LHCN-M2 (cell line): Measurements from ENCODE around the gene MRPL38. TPM values are rescaled to one million over a fixed set of nuclear protein-coding genes. Genes with fewer than 3 reads are reported as not detected.
"Not testable (repeated sequence)": the region's sequence is repeated elsewhere in the genome, so short reads cannot be mapped to it uniquely, and the experiment has no call there.

ENCODE experiments used
- DNase-seq: peaks from one replicate; pipeline ENCODE4 v3.0.0-alpha.2; 2012; ENCODE audit warnings: low read depth
- total RNA-seq: library from RNA; depleted of rRNA; stranded (reverse); fragments of >200 nt; gene quantifications from 2 replicates; pipeline ENCODE4 v1.2.3, GENCODE V29; 2014

The MRPL38 gene
- total RNA-seq, 1 experiment from 2014 or later = 37.1 TPM

- DNase-seq = no peak
Measured at GRCh38 chr17:75897160-75898019, 7.3 kb downstream of the MRPL38 start.

DNA sequence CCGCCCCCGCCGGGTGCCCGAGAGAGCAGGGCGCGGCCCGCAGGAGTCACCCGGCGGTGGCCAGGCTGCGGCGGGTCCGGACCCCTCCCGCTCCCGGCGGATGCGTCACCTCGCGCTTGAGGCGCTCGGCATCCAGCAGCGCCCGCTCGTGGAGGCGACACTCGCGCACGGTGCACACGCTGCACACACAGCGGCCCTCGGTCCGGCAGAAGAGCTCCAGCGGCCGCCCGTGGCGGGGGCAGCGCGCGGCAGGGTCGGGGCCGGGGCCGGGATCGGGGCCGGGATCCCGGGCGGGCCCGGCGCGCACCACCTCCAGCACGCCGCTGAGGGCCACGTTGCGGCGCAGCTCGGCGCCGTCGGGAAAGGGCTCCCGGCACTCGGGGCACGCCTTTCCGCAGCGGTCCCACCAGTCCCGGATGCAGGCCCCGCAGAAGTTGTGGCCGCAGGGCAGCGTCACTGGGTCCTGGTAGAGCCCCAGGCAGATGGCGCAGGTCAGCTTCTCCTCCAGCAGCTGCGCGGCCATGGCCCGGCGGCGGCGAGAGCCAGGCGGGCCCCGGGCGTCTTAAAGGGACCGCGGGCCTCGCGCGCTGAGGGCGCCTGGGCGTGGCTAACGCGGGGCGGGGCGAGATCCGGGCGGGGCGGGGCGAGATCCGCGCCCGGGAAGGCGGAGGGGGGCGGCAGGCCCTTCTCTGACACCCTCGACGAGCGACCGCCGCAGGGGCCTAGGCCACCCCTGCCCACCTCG is 8.1 kb downstream of the MRPL38 start, which contains the start of gene TRIM65:
Gene TRIM65 (minus strand): TSS at position 537 of the 745 bp plus-strand sequence. CDS start 14 bp downstream, at position 523.
- DNase-seq = peak; percentile 78

GRCh38 chr17:75895370-75896155 is 9.1 kb downstream of the MRPL38 start:
- peak; percentile 33 for DNase-seq

DNA sequence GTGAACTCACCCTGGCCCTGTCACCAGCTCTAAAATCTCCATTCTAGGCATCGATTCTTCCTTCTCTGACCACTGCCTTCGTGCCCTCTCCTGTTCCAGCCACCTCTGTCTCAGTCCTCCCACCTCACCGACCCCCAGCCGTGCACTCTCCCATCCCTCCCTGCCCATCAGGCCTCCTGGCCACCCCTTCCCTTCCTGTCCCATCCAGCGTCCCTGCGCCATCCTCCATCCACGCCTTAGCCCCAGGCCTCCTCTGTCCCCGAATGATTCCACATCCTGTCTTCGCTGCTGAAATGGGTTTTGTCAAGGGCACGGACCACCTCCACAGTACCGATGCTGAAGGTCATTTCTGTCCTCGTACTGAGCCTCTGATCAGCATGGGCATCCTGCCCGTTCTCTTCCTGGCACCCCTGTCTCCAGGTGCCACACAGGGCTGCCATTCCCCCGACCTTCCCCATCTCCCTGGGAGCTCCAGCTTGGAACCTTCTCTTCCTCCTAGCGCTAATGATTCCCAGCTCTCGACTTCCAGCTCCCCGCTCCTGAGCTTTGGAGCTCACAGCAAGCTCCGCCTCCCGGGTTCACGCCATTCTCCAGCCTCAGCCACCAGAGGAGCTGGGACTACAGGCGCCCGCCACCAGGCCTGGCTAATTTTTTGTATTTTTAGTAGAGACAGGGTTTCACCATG is 10.5 kb downstream of the MRPL38 start:
- no peak for DNase-seq

DNA sequence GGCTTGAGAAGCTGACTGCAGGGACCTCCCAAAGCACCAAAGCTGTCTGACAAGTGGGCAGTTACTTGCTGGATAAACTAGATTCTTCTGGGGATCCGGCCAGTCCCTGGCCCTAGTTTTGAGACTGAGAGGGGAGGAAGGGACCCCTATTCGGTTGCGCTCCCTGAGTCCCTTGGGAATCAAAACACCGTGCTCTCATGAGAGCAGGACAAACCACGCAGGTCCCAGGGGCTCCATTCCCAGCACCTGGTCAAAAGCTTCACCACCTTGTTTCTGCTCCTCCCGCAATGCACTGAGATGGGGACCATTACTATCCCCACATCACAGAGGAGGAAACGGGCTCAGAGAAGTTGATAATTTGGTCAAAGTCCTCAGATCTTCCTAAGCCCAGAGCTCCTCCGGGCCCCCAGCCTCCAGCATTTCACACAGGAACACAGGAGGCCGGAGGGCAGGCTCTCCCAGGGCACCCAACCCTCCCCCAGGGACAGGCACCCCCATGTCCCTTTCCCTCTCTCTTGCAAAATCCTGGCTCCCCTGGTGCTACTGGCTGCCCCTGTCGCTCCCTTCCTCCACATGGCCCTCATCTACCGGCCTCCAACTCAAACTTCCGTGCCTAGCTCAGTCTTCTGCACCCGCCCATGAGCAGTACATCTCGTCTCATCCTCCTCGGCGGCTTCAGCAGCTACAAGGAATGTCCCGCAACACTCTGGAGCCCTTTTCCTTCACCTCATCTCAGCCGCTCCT is 11.2 kb downstream of the MRPL38 start:
- DNase-seq = no peak

GRCh38 chr17:75892556-75893224 is 12.0 kb downstream of the MRPL38 start:
- no peak for DNase-seq

GRCh38 chr17:75891605-75892555 is 12.8 kb downstream of the MRPL38 start:
- DNase-seq = no peak

- DNase-seq = no peak
Measured at GRCh38 chr17:75891022-75891604, 13.6 kb downstream of the MRPL38 start.

DNA sequence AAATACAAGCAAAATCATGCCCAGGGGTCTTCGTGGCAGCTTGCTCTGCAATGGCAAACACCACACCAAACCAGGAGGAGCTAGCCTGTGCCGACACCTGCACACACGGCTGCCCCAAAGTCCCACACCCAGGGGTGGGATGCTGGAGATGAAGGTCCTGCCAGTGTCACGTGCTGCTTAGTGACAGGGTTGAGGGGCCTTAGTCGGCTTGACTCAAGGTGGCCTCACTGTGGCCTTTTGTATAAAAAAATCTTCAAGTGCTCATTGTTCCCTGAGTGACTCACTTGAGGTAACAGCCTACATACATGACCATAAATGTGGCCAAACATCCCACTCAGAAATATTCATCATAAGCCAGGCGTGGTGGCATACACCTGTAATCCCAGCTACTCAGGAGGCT is 15.2 kb downstream of the MRPL38 start:
- DNase-seq = no peak

DNA sequence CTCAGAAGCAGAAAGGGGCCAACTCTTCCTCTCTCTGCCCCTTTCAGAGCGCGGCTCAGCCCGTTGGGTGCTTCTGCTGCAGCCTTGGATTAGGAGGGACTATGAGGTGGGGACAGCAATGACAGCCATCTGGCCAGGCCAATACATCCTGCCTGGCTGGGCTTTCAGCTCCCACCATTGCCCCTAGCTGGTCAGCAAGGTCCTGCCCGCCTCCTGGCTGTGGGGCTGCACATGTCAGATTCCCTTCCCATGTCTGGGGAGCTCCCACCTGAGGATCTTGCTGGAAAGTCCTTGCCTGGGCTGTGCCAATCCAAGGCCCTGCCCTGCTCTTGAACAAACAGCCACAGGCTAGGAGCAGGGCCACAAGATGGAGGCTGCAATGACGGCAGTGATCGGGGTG is 16.2 kb downstream of the MRPL38 start:
- DNase-seq = no peak

GRCh38 chr17:75885860-75886259 is 18.8 kb downstream of the MRPL38 start:
- not testable (repeated sequence) for DNase-seq

- no peak for DNase-seq
Measured at GRCh38 chr17:75885431-75885830, 19.3 kb downstream of the MRPL38 start.

DNA sequence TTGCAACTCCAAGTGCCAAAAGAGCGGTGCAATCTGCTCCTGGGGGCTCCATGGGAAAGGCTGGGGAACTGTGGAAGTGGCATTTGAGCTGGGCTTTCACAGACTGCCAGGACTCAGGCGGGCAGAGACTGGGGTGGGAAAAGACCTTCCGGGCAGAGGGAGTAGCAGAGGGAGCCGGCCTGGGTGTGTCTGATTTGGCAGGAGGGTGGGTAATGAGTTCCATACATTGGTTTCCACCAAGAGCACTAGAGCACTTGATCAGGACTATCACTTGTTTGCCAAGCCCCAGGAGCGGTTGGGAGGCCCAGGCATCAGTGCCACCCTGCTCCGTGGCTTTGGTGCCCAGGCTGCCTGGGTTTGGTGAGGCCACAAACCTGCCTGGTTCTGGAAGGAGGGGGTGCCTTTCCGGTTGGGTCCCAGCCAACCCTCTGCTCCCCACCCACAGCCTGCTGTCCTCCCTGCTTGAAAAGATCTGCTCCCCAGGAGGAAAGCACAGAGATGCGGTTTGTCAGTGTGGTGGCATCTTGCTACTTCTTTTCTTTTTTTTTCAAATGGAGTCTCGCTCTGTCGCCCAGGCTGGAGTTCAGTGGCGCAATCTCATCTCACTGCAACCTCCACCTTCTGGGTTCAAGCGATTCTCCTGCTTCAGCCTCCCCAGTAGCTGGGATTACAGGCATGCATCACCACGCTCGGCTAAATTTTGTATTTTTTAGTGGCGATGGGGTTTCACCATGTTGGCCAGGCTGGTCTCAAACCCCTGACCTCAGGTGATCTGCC is 22.8 kb downstream of the MRPL38 start:
- DNase-seq = no peak

DNA sequence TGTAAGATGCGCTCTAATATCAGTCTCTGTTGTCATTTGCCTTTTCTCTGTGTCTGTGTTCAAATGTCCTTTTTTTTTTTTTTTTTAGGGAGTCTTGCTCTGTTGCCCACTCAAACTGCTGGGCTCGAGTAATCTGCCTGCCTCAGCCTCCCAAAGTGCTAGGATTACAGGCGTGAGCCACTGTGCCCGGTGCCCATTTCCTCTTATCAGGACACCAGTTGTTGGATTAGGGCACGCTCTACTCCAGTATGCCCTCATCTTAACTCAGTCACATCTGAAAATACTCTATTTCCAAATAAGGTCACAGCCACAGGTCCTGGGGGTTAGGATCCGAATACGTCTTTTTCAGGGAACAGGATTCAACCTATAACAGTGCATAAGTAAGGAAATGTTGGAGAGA is 24.4 kb downstream of the MRPL38 start:
- no peak for DNase-seq

- DNase-seq = peak; percentile 50
Measured at GRCh38 chr17:75878174-75878998, 26.3 kb downstream of the MRPL38 start, which contains the start of gene TRIM47. Gene TRIM47 (minus strand): TSS chr17:75878581. CDS start chr17:75878548, 33 bp downstream.

- DNase-seq = peak; percentile 53
Measured at GRCh38 chr17:75877752-75878173, 26.9 kb downstream of the MRPL38 start.
